Fibroblast of mammary gland (primary cell): ENCODE data around the gene NABP1.
A peak's percentile ranks its signal among the peaks of the same experiment; 100 is the strongest.

Experiments
- DNase-seq: peaks from one replicate; pipeline ENCODE4 v3.0.0-alpha.2; 2010; ENCODE audit warnings: low read depth
- H3K4me3 ChIP-seq: 2 replicates; pipeline ENCODE4 v1.5.1; 2011; ENCODE audit warnings: low read depth, mild to moderate bottlenecking, low read length, moderate library complexity; ENCODE audit not compliant: control insufficient read depth
- CTCF ChIP-seq: conservative IDR thresholded peaks from 2 replicates; pipeline ENCODE4 v1.5.1; 2011; ENCODE audit warnings: low read depth, low read length, inconsistent platforms; ENCODE audit not compliant: control insufficient read depth, insufficient read depth

Gene NABP1

GRCh38 chr2:191690327-191690726 lies 12.4 kb downstream of the NABP1 start:
- TF ChIP-seq CTCF, result no peak
- DNase-seq, result no peak
- no peak overlapping the region for H3K4me3 ChIP-seq

- peak; percentile 93 for DNase-seq
- TF ChIP-seq CTCF, result peak; percentile 89
- no peak overlapping the region for H3K4me3 ChIP-seq
Observed at GRCh38 chr2:191691016-191691735, 13.2 kb downstream of the NABP1 start.

- TF ChIP-seq CTCF, result no peak
- H3K4me3 ChIP-seq, result no peak overlapping the region
- no peak for DNase-seq
Observed at GRCh38 chr2:191691898-191692297, 14.0 kb downstream of the NABP1 start.

GRCh38 chr2:191692502-191693115 lies 14.7 kb downstream of the NABP1 start:
- no peak overlapping the region for H3K4me3 ChIP-seq
- peak; percentile 47 for DNase-seq
- no peak for TF ChIP-seq CTCF

DNA sequence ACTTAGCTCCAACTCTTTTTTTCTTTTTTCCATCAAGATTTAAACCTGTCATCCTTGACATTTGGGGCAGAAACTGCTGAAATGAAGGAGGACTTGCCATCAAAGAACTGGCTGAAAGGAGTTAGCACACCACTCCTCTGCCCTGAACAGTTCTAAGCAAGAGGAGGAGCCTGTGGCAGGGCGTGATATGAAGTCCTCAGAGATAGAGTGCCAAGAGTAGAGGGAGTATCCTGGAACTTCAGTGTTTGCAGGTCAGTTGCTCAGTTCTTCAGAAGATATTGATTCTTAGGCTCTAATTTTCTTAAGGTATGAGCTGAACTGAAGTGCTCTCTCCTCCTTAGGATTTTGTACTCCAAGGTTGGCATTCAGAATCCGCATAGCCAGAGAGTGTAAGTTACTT lies 15.2 kb downstream of the NABP1 start:
- no peak for DNase-seq
- TF ChIP-seq CTCF, result no peak
- H3K4me3 ChIP-seq, result no peak overlapping the region

GRCh38 chr2:191693778-191694177 lies 15.8 kb downstream of the NABP1 start:
- TF ChIP-seq CTCF, result no peak
- peak; percentile 63 for DNase-seq
- no peak overlapping the region for H3K4me3 ChIP-seq
